Chondrocyte (in vitro differentiated cells): ENCODE data around the gene SH3BGRL. TPM values are rescaled to one million over a fixed set of nuclear protein-coding genes. Genes with fewer than 3 reads are reported as not detected.
"Not testable (repeated sequence)": the region's sequence is repeated elsewhere in the genome, so short reads cannot be mapped to it uniquely, and the experiment has no call there.

Experiments
- DNase-seq: peaks from one replicate; pipeline ENCODE4 v3.0.0; 2021; ENCODE audit warnings: mixed read lengths, low spot score
- H3K27ac Mint-ChIP-seq: one replicate; pipeline ENCODE4 v1.8.0; 2021; ENCODE audit warnings: mild to moderate bottlenecking, moderate library complexity, mixed read lengths; ENCODE audit not compliant: unreplicated experiment
- H3K27me3 Mint-ChIP-seq: 2 replicates; pipeline ENCODE4 v1.8.0; 2021; ENCODE audit warnings: low read depth, mixed read lengths
- H3K36me3 Mint-ChIP-seq: 2 replicates; pipeline ENCODE4 v1.8.0; 2021; ENCODE audit warnings: low read depth, mixed read lengths
- H3K4me1 Mint-ChIP-seq: 2 replicates; pipeline ENCODE4 v1.8.0; 2021; ENCODE audit warnings: low read depth, mild to moderate bottlenecking, mixed read lengths
- H3K4me3 Mint-ChIP-seq: one replicate; pipeline ENCODE4 v1.8.0; 2021; ENCODE audit warnings: mild to moderate bottlenecking, moderate library complexity, mixed read lengths; ENCODE audit not compliant: unreplicated experiment
- H3K9me3 Mint-ChIP-seq: 2 replicates; pipeline ENCODE4 v1.8.0; 2021; ENCODE audit warnings: low read depth, mixed read lengths
- total RNA-seq: library from RNA; stranded (reverse); gene quantifications from 3 replicates; pipeline ENCODE4 v1.2.1, GENCODE V29; 2021
- TF ChIP-seq, protein P1 (sequence below): fragments of 200-600 bp; sonication (generic); IDR thresholded peaks from 2 replicates; pipeline ENCODE4 v1.5.0; 2021; ENCODE audit warnings: antibody characterized with exemption, mild to moderate bottlenecking, moderate library complexity

The SH3BGRL gene
- total RNA-seq, 1 donor from 2014 or later = 152 TPM

DNA sequence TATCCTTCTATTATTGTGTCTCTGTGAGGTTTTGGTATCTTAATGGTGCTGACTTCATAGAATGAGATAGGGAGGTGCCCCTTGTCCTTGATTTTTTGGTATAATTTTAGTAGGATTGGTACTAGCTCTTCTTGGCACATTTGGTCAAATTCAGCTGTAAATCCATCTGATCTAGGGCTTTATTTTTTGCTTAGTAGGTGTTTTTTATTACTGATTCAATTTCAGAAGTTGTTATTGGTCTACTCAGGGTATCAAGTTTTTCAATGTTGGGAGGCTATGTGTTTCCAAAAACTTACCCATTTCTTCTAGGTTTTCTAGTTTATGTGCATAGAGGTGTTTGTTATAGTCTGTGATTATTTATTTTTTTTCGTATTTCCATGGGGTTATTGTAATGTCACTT is 103.3 kb downstream of the SH3BGRL start:
- TF ChIP-seq, protein P1, sequence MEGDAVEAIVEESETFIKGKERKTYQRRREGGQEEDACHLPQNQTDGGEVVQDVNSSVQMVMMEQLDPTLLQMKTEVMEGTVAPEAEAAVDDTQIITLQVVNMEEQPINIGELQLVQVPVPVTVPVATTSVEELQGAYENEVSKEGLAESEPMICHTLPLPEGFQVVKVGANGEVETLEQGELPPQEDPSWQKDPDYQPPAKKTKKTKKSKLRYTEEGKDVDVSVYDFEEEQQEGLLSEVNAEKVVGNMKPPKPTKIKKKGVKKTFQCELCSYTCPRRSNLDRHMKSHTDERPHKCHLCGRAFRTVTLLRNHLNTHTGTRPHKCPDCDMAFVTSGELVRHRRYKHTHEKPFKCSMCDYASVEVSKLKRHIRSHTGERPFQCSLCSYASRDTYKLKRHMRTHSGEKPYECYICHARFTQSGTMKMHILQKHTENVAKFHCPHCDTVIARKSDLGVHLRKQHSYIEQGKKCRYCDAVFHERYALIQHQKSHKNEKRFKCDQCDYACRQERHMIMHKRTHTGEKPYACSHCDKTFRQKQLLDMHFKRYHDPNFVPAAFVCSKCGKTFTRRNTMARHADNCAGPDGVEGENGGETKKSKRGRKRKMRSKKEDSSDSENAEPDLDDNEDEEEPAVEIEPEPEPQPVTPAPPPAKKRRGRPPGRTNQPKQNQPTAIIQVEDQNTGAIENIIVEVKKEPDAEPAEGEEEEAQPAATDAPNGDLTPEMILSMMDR = no peak
- Mint-ChIP-seq H3K27ac (no peak overlapping the region), H3K9me3 (peaks cover 4% of the 10 kb centered on the region), H3K27me3 (no peaks in the 10 kb centered on the region), H3K36me3 (no peaks in the 10 kb centered on the region), H3K4me3 (no peak overlapping the region), H3K4me1 (peaks cover 4% of the 10 kb centered on the region)
- no peak for DNase-seq

DNA sequence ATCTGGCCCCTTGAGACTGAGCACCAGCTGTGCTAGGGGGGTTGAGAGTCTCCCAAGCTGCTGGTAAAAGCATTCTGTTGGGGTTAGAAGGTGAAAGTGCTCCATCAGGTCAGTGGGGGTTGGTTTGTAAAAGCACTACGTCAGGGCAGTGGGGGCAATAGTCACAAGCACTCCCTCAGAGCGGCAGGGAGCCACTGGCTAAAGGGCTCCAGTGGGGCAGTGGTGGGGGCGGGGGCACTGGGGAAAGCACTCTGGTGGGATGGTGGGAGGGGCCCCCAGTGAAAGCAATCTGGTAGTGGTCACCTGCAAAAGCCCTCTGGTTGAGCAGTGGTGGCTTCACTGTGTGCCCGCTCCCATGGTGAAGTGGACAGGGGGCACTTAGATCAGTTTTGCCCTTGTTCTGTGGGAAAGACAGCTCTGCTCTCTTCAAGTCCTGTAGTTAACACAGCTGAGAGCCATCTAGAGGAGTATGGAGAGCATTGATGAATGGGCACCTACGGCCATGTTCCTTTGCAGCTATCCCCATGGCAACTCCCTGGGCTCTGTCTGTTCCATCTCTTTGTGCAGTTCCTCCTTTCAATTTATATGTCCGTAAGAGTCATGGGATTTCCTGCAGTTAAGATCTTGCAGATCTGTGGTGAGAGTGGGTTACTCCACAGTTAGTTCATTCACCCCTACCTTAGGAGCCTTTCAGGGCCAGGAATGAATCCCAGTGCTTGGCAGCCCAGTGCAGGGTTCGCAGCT is 106.4 kb downstream of the SH3BGRL start:
- DNase-seq = no peak
- no peaks in the 10 kb centered on the region for H3K4me1 Mint-ChIP-seq
- no peak overlapping the region for H3K4me3 Mint-ChIP-seq
- no peaks in the 10 kb centered on the region for H3K36me3 Mint-ChIP-seq
- H3K27ac Mint-ChIP-seq = no peak overlapping the region
- H3K9me3 Mint-ChIP-seq = peaks cover 14% of the 10 kb centered on the region
- TF ChIP-seq, protein P1 = no peak
- no peaks in the 10 kb centered on the region for H3K27me3 Mint-ChIP-seq

DNA sequence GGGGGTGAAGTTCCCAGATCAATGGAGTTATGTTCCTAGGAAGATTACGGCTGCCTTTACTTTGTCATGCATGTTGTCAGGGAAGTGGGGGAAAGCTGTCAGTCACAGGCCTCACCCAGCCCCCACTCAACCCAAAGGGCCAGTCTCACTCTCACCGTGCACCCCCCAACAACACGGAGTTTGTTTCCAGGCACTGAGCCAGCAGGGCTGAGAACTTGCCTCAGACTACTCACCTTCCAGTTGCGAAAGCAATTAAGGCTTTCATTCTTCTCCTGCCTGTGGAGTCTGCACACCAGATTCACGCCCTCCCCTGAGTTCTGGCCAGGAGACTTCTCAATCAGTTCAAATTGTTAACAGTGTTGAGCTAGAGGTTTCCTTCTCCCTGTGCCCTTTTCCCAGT is 114.3 kb downstream of the SH3BGRL start:
- TF ChIP-seq, protein P1 = no peak
- Mint-ChIP-seq H3K9me3 (peaks cover 24% of the 10 kb centered on the region), H3K27me3 (no peaks in the 10 kb centered on the region), H3K4me1 (peaks cover 14% of the 10 kb centered on the region), H3K27ac (peak overlapping the region; percentile 64), H3K4me3 (no peak overlapping the region), H3K36me3 (no peaks in the 10 kb centered on the region)
- DNase-seq = no peak

DNA sequence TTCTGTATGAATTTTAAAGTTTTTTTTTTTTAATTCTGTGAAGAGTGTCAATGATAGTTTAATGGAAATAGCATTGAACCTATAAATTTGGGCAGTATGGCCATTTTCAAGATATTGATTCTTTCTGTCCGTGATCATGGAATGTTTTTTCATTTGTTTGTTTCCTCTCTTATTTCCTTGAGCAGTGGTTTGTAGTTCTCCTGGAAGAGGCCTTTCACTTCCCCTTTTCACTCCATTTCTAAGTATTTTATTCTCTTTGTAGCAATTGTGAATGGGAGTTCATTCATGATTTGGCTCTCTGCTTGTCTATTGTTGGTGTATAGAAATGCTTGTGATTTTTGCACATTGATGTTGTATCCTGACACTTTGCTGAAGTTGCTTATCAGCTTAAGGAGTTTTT is 129.8 kb downstream of the SH3BGRL start:
- not testable (repeated sequence) for H3K27me3 Mint-ChIP-seq, H3K4me3 Mint-ChIP-seq, DNase-seq, H3K27ac Mint-ChIP-seq, H3K4me1 Mint-ChIP-seq
- peaks cover 10% of the 10 kb centered on the region for H3K36me3 Mint-ChIP-seq
- H3K9me3 Mint-ChIP-seq = peaks cover 32% of the 10 kb centered on the region

DNA sequence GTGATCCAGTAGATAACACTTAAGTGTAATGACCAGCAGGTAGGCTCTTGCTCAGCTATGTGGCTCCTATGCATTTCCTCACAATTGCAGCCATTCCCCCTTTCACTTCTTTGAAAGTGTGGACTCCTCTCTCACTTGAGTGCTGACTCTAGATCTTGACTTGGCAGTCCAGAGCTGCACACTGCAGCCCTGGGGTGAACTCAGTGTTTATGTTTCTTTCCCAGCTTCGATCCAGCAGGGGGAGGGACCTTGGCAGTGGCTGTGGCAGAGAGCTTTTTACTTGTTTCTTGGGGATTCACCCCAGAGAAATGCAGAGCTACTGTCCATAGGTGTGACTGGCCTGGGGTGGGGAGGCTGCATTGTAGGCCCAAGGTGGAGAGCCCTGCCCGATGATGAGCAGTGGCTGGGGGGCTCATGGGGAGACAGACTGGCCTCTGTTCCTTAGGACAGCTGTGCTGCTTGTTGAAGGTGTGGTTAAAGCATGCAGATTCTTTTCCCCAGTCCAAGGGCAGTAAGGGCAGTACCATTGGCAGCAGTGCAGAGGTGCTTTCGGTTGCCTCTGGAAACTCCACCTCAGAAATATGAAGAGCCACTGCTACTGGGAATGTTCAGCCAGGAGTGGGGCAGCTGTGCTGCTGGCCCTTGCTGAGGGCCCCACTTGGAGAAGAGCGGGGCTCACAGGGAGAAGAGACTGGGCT is 134.7 kb downstream of the SH3BGRL start:
- Mint-ChIP-seq H3K36me3 (peaks cover 12% of the 10 kb centered on the region), H3K4me3 (no peak overlapping the region), H3K4me1 (peaks cover 11% of the 10 kb centered on the region), H3K27me3 (no peaks in the 10 kb centered on the region), H3K27ac (no peak overlapping the region), H3K9me3 (peaks cover 31% of the 10 kb centered on the region)
- DNase-seq = peak; percentile 59
- TF ChIP-seq, protein P1 = no peak
